NCI-H2196 treated with DMSO at 0.1 percent for 48 hours (cell line): Measurements from ENCODE around the gene FCF1.

Experiments
- DNase-seq: peaks from one replicate; lab custom pipeline; 2025; ENCODE audit not compliant: unreplicated experiment; lab: John Stamatoyannopoulos, UW

FCF1 gene, protein sequence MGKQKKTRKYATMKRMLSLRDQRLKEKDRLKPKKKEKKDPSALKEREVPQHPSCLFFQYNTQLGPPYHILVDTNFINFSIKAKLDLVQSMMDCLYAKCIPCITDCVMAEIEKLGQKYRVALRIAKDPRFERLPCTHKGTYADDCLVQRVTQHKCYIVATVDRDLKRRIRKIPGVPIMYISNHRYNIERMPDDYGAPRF

GRCh38 chr14:74712499-74713394 is at the start of gene FCF1, which contains the start of gene AREL1:
Gene FCF1, plus strand, starts transcription at chr14:74713144. Its CDS starts 54 bp downstream, at chr14:74713198.
Gene AREL1, minus strand, starts transcription at chr14:74713080. Its CDS starts 27,465 bp downstream, at chr14:74685615.
- DNase-seq: no peak

DNA sequence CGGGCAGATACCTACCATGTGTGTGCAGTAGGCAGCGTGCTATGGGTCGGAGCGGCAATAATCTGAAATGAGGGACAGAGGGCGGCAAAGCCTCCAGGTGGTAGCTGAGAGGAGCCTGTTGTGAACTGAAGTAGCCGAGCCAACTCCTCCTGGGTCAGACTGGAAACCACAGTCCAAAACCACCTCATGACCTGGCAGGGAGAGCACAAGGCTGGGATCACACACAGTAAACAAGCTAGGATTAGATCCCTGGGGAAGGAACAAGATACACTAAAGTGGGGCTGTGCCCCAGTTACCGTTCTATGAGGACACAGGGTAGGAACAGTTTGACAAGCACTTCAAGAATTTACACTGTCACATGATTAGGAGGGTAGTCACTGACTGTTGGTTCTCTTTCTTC is 49.1 kb upstream of the FCF1 start:
- no peak for DNase-seq

- DNase-seq: no peak
Observed at GRCh38 chr14:74664717-74665116, 48.2 kb upstream of the FCF1 start.

GRCh38 chr14:74667758-74668157 is 45.2 kb upstream of the FCF1 start:
- no peak for DNase-seq

DNA sequence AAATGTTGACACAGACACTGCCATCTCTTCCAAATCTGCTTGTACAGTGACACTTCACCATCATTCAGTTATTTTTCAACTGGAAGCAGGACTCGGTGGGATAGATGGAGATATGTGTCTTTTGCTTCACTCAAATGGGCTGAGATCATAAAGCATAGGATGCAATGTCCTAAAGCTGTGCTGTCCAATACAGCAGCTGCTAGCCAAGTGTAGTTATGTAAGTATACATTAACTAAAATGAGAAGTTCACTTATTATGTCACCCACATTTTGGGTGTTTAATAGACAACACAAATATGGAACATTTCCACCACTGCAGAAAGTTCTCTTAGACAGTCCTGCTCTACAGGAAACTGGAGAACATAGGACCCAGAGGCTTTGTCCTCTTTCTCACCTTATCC is 43.7 kb upstream of the FCF1 start:
- no peak for DNase-seq

- no peak for DNase-seq
Observed at GRCh38 chr14:74669846-74670245, 43.1 kb upstream of the FCF1 start.

DNA sequence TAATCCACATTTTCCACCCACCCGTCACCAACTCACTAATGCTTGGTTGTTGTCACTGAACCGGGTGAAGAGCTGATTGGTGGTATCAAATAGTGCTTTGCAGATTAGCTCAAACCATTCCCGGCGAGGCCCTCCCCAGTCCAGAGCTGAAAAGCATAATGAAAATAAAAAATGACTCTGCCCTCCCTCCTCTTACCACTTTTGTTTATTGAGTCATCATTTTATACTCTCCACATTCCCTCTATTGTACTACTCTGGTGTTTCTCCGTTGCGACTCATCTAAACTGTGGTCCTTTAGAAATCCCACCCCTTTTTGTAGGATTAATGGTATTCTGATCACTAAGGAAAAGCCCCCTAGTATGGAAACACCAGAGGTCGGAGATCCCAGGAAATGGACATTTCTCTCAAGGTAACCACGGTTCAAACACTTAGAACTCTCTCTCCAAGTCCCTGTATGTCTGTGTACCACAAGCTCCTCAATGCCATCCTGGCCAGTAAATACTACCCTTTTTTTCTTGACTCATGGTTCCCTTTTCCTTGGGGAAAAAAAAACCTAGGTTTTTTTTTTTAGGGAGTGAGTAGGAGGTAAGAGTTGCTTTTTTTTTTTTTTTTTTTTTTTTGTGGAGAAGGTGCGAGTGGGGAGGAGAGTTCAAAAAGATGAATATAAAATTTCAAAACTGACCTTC is 42.1 kb upstream of the FCF1 start:
- DNase-seq: no peak

DNA sequence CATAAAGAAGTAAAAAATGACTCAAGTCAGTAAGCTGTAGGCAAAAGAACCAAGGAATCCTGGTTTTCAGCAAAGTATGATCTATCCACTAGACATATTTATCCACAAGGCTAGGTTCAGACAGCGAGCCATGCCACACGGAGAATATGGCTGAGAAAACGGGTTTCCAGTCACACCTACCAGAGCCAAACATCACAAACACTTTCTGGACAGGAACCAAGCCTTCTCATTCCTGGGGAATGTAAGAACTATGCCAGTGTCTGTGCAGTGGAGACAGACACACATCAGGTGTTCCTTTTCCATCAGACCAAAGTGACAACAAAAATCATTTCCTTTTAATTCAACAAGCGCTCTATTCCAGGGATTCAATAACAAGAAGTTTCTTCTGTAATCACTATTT is 41.2 kb upstream of the FCF1 start:
- DNase-seq: no peak

DNA sequence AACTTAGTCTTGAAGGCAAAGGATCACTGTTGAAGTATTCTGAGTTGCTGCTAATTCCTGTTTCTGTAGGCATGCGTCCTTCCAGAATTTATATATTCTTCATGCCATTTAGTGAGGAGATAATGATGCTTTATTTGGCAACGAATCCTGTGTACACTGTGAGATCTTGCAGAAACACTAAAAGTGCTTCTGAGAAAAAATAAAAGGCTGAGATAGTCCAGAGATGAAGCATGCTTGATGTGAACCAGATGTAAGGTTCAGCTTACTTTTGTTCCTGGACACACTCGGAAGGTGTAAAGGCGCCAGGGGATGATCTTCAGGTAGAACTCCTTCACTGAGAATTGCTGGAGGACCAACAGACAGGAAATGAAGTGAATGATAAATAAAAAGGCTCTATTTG is 39.2 kb upstream of the FCF1 start:
- no peak for DNase-seq

- no peak for DNase-seq
Observed at GRCh38 chr14:74675219-74675618, 37.7 kb upstream of the FCF1 start.

GRCh38 chr14:74682169-74682952 is 30.6 kb upstream of the FCF1 start:
- no peak for DNase-seq

DNA sequence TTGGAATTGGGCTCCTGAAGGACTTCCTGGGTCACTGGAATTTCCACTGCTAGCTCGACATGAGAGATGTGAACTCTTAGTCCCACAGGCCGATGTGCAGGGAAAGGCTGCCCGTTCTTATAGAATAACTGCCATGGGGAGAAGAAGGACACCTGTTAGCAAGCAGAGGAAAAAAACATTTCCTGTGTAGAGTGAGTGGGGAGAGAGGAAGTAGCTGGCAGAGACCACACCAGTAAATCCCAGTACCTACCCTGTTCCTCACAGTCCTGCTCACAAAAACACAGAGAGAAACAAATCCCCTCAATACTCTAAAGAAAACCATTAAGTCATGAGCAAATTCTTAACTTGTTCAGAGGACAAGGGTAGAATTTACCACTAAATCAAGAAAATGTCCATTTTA is 29.5 kb upstream of the FCF1 start:
- no peak for DNase-seq

DNA sequence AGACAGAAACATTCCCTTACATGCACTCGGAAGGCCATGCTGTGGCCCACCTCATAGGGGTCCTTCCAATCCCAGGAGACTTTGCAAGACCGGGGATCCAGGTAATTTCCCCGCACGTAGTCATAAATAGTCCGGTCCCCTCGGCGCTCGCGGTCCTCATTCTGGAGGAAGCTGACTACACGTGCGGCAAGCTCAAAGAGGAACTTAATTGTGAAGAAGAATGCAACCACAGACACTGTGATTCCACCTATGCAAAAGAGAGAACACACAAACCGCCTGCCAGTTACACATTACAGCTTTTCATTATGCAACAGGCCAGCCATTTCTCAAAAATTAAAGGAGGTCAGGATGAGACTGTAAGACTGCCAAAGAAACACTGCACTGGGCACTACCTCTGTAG is 28.5 kb upstream of the FCF1 start:
- DNase-seq: no peak

DNA sequence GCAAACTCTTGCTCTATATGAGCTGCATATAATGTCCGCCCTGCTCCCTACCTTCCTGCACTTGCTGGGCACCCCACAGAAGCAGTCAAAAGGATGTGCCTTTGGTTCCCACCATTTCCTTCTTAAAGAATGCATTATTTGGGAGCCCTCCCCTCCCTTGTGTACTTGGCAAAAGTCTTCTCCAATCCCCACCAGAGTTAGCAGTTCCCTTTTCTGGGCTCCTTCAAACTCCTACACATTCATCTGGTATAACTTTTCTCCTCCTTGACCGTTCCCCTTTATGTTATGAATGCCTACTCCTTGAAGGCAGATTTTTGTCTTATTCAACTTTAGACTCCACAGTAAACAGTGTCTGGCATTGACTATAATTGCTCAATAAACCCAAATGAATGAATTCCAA is 27.9 kb upstream of the FCF1 start:
- no peak for DNase-seq

DNA sequence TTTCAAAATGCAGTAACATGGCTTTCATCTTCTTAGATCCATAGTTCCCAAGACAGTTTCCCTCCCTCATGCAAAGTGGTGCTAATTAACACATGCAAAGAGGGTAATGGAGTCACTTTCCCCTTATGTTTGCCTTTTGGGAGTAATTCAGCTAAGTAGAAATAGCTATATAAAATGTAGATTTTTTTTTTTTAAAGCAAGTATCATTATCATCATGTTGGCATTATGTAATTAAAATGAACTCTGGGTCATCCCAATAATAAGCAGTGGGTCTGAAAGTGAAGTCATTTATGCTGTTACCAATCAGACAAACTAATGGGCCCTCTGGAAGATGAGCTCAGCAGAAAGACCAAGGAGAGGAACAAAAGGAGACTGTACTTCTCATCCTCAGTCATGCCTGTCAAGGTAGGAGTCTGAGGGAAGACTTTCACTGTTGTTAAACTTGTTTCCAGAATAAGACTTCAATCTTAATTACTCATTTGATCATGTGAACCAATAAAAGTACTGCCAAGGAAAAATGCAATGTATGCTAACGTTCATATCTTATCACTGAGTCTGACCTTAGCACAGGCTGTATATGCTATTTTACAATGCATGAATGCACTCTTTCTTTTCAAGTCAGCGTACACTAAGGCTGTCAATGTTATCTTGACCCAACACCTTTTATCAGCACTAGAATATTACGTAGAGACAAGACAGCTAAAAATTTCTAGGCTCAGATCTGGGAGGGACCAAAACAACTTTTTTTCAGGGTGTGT is 26.8 kb upstream of the FCF1 start:
- no peak for DNase-seq

GRCh38 chr14:74691456-74691855 is 21.5 kb upstream of the FCF1 start:
- DNase-seq: no peak

DNA sequence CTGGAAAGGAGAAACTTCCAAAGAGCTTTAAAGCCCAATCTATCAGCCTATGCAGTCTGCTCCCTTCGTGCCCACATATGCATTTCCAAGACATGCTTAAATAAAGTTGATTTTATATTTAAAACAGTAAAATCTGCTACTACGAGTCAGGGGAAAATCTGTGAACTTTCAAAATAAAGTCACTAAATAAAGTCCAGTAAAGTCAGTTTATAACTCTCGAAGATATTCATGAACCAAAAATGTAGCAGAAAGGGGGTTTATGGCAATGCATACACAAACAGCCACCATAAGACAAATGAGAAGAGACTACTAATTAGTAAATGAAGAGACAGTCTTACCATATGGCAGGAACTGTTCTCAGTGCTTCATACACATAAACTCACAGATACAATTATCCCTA is 19.8 kb upstream of the FCF1 start:
- DNase-seq: no peak

DNA sequence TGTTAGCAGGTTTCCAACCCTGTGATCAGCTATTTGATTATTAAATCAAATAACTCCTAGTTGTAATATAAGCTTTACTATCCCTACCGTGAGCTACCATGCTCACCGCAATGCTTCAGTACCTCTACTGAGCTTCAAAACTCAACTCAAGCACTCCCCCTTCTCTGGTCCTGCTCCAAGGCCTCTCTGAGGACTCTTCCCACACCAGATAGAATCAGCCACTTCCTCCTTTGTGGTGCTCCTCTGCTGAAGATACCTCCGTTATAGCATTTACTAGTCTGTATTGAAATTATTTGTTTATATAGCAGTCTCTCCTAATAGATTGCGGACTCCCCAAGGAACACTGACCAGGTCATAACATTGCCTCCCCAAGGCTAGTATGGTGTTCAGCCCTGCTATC is 17.5 kb upstream of the FCF1 start:
- no peak for DNase-seq

DNA sequence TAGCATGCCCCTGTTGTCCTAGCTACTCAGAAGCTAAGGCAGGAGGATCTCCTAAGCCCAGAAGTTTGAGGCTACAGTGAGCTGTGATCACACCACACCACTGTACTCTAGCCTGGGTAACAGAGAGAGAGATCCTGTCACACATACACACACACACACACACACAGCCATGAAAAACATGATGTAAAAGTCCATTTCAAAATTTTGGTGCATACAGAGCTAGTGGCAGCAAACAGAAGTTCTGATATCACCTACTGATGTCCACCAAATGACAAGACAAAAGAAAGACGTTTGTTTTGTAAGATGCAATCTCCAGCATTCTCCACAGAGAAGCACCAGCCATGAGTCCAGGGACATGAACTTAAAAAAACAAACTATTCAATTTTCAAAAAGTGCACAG is 15.9 kb upstream of the FCF1 start:
- no peak for DNase-seq

DNA sequence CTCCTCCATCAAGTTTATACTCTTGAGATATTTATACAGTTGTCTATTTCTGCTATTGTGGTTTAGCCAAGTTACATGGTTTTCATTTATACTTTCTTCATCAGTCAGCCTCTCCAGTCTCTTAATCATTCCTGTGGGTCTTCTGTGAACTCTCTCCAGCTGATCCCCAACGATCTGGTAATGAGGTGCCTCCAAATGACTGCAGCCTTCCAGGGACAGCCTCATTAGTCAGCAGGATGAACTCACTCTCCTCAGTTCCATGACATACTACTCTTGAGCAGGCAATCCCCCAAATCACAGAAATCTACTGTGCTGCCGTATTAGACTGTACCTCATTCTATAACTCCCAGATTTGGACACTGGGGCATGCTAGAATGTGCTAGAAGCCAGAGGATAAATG is 15.4 kb upstream of the FCF1 start:
- no peak for DNase-seq
